ENCODE measurements around the gene HYAL3. TPM values are rescaled to one million over a fixed set of nuclear protein-coding genes. Genes with fewer than 3 reads are reported as not detected.

Gene HYAL3
- total and polyA plus RNA-seq, 2 of the 8 experiments (the other 6 are each of a cell fraction or from before 2014, with no cell fraction given), result 3.2 to 12.2 TPM

DNA sequence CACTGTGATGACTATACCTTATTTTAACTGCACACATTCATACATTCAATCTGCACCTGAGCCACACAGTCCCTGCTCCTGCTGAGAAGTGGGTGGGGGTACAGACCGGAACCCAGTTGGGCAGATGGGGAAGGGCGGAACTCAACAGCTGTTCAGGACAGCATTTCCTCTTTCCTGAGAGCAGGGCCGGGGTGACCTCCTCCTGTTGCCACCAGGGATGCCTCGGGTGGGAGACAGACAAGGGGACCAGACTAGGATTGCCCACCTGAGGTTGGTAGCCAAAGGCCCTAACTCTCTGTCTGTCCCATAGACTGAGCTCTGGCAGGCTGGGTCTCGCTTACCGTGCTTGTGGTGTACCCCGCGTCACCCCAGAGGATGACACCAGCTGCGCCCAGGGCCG, 19.4 kb upstream of the HYAL3 start:
- Histone ChIP-seq H2BK120ac (replicated peaks; ENCODE audit: low read depth, low read length) (no peak overlapping the region), H4K91ac (replicated peaks; ENCODE audit: insufficient read length, low read length) (no peak overlapping the region), H3K23me2 (ENCODE audit: low read depth, low read length) (peaks cover 17% of the 10 kb centered on the region), H3K4ac (replicated peaks; ENCODE audit: insufficient read length, low read depth, low read length) (no peak overlapping the region), H3K79me1 (ENCODE audit: low read depth, low read length) (peaks cover 20% of the 10 kb centered on the region), H3K36me3 (ENCODE audit: control insufficient read depth in 2 of 4, insufficient read depth in 4 of 4, low read length in 3 of 4) (peaks cover 16 to 34% (median 28%) of the 10 kb centered on the region in 4 experiments), H3K14ac (ENCODE audit: insufficient read length) (no peak overlapping the region), H3K18ac (ENCODE audit: extremely low read depth, low read length) (no peak overlapping the region), H3K27me3 (replicated peaks in 1 of 4; ENCODE audit: control insufficient read depth in 3 of 4, extremely low read depth in 1 of 4, insufficient read depth in 3 of 4, low read length in 3 of 4) (no peaks in the 10 kb centered on the region), H3K4me2 (ENCODE audit: insufficient read depth in 1 of 2, low read depth in 2 of 2, low read length in 2 of 2) (no peak overlapping the region), H2AK5ac (ENCODE audit: low read depth, low read length) (no peak overlapping the region), H4K5ac (ENCODE audit: insufficient read length, low read depth, low read length) (no peak overlapping the region), H4K8ac (ENCODE audit: extremely low read depth, insufficient read depth, low read length) (0 out of 2 replicates have a peak overlapping the region, but pooled peaks have one; percentile 7), H3K79me2 (ENCODE audit: control insufficient read depth in 1 of 2, insufficient read depth in 2 of 2, low read length in 2 of 2) (peaks cover 0 to 25% of the 10 kb centered on the region in 2 experiments; a peak in 3 of 4 replicates), H2BK15ac (ENCODE audit: low read length) (no peak overlapping the region), H3K9ac (replicated peaks in 1 of 4; ENCODE audit: extremely low read depth in 1 of 4, low read depth in 3 of 4, low read length in 3 of 4) (no peak overlapping the region), H3K9me3 (ENCODE audit: insufficient read depth in 2 of 2, low read depth in 1 of 2, low read length in 1 of 2) (no peaks in the 10 kb centered on the region), H2AFZ (ENCODE audit: low read length) (no peak overlapping the region), H4K20me1 (replicated peaks in 1 of 2; ENCODE audit: control insufficient read depth in 1 of 2, insufficient read depth in 2 of 2, low read length in 2 of 2) (peaks cover 19 to 35% of the 10 kb centered on the region in 2 experiments), H3K56ac (replicated peaks; ENCODE audit: insufficient read length, low read depth, low read length) (no peak overlapping the region), H3K23ac (ENCODE audit: insufficient read length) (no peak overlapping the region), H3K4me3 (ENCODE audit: extremely low read depth in 1 of 4, insufficient read depth in 2 of 4, low read depth in 3 of 4, low read length in 4 of 4) (no peak overlapping the region), H2BK12ac (ENCODE audit: low read depth, low read length) (no peak overlapping the region), H2BK20ac (ENCODE audit: low read length) (no peak overlapping the region), H3K4me1 (replicated peaks in 1 of 4; ENCODE audit: control insufficient read depth in 3 of 4, insufficient read depth in 4 of 4, low read length in 3 of 4) (peaks cover 0 to 27% (median 18%) of the 10 kb centered on the region in 4 experiments; a peak in 6 of 7 replicates), H2BK5ac (ENCODE audit: low read depth, low read length) (no peak overlapping the region), H3K27ac (ENCODE audit: low read depth, low read length) (0 out of 2 replicates have a peak overlapping the region, but pooled peaks have one; percentile 32)
- DNase-seq (ENCODE audit: low read depth in 1 of 2, low spot score in 2 of 2), result no peak
- no peak for TF ChIP-seq POU5F1 (IDR thresholded peaks at IDR 0.05; ENCODE audit: low read depth, low read length)
- TF ChIP-seq, protein P1, sequence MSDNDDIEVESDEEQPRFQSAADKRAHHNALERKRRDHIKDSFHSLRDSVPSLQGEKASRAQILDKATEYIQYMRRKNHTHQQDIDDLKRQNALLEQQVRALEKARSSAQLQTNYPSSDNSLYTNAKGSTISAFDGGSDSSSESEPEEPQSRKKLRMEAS (IDR thresholded peaks at IDR 0.05), result no peak
- CTCF ChIA-PET (ENCODE audit: partially characterized antibody), result interaction anchor here (0.6 to 3.9 kb wide), 10 partner anchors 10 to 197 kb away, joined by 3 to 17 read pairs (median 4); partner anchors contain the start of genes HYAL1 and TUSC2
- 92% methylated on average over 10 of the region's 10 CpGs; no CpG with 5 or more reads in 1 of the 2 experiments for WGBS, 2 experiments (ENCODE audit: extremely low coverage in 1 of 2, insufficient coverage in 1 of 2, insufficient read length in 1 of 2, insufficient replicate concordance in 2 of 2, low coverage in 1 of 2, low lambda C conversion rate in 2 of 2, missing lambda C conversion rate in 1 of 2)
- no peak for FAIRE-seq
- POLR2A ChIA-PET (ENCODE audit: partially characterized antibody), result interaction anchor here (0.8 to 12.6 kb wide), 7 partner anchors 11 to 67 kb away, joined by 3 to 149 read pairs (median 5); partner anchors contain the start of genes HYAL1, HYAL3, NAA80 and TUSC2

Data from H1 (cell line).